GM12864 (cell line): Measurements from ENCODE around the gene ABLIM2.

Experiments used
- DNase-seq: peaks from one replicate; pipeline ENCODE4 v3.0.0-alpha.2; 2011; ENCODE audit warnings: low read depth
- H3K4me3 ChIP-seq: 2 replicates; pipeline ENCODE4 v1.5.1; 2011; ENCODE audit warnings: mild to moderate bottlenecking, low read depth, low read length, control low read depth
- CTCF ChIP-seq: IDR thresholded peaks from 2 replicates; pipeline ENCODE4 v1.5.1; 2011; ENCODE audit warnings: low read depth, mild to moderate bottlenecking, moderate library complexity, low read length, control low read depth, inconsistent platforms; ENCODE audit errors: missing control alignments

The ABLIM2 gene

DNA sequence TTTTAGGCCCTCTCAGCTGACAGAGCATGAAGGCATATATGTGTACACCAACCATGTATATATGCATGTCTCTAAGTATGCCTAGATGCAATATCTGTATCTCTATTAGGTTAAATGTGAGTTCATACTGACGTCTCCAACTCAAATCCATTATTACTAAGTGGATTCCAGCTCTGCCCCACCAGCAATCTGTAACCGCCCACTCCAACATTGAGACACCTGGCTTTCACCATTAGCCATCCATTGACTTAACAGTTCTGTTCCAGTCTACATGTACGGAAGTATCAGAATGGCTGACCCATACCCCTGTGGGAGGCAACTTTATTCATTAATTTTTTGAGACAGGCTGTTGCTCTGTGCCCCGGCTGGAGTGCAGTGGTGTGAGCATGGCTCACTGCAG lies 25.4 kb upstream of the ABLIM2 start:
- no peak for TF ChIP-seq CTCF
- no peak for DNase-seq
- H3K4me3 ChIP-seq, result no peak overlapping the region

- no peak overlapping the region for H3K4me3 ChIP-seq
- no peak for TF ChIP-seq CTCF
- DNase-seq, result no peak
Measured at GRCh38 chr4:8182858-8183725, 24.5 kb upstream of the ABLIM2 start.

DNA sequence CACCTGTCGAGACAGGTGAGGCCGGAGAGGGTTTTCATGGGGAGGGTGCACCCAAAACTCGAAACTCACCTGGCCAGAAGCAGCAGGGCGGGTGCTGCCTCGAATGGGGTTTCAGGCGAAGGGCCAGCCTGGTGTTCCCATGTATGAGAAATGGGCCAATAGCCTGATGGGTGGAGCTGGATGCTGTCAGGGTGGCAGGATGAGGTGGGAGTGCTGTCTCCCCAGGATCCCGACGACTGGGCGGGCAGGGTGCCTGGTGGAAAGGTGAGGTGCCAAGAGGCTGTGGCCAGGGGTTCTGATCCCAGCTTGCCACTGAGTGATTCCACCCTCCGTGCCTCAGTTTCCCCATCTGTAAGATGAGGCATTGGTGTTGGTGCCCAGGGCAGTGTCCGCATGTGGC lies 23.7 kb upstream of the ABLIM2 start:
- no peak overlapping the region for H3K4me3 ChIP-seq
- TF ChIP-seq CTCF, result no peak
- DNase-seq, result no peak

DNA sequence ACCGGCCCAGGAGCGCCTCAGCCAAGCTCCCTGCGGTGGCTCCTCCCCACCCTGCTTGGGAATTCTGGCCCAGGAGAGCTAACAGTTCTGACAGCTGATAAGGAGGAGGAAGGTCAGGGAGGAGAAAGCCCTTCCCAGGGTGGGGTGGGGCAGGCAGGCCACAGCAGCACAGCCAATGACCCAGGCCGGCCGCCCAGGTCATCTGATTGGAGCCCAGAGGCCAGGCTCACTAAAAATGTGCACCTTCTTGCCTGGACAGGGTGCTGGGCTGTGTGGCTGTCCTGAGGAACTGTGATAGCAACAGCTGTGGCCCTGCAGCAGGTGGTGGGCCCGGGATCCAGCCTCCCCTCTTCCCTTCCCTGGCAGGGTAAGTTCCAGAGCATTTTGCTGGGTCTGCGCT lies 23.2 kb upstream of the ABLIM2 start:
- H3K4me3 ChIP-seq, result no peak overlapping the region
- TF ChIP-seq CTCF, result no peak
- DNase-seq, result no peak

DNA sequence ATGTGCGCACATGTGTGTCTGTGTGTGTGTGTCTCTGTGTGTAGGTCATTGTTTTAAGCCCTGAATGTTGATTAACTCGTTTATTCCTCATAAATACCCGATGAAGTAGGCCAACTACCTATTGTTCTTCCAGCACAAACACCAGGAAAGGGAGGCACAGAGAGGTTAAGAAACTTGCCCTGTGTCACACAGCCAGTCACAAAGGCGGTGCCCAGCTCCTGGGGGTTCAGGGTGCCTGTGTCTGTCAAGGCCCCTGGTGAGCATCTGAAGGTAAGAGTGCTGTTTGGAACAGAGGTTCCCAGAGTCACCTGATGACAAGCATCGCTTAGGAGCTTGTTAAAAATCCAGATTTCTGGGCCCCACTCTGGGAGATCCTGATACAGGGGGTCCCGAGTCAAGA lies 22.5 kb upstream of the ABLIM2 start:
- no peak for DNase-seq
- TF ChIP-seq CTCF, result no peak
- no peak overlapping the region for H3K4me3 ChIP-seq

DNA sequence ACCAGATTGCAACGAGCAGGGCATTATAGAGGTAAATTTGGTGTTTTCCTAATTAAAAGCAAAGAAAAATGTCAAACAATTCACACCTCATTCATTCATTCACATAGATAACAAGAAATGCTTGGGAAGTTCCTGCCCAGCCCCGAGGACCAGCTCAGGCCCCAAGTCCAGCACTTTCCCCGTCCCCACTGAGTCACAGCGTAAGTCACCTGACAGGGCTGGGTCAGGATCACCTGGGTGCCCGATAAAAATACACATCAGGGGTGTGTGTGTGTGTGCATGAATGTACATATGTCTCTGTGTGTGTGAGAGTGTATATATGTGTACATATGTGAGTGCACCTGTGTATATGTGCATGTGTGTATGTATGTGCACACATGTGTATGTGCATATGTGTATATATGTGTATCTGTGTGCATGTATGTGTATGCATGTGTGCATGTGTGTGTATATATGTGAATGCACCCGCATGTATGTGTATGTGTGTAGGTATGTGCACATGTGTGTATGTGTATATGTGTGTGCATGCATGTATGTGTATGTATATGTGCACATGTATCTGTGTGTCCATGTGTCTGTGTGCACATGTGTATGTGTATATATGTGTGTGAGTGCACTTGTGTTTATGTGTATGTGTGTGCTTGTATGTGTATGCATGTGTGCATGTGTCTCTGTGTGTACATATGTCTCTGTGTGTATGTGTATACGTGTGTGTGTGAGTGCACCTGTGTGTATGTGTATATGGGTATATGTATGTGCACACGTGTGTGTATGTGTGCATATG lies 21.9 kb upstream of the ABLIM2 start:
- H3K4me3 ChIP-seq, result no peak overlapping the region
- no peak for DNase-seq
- no peak for TF ChIP-seq CTCF
